DMS53 treated with DMSO at 0.1 percent for 48 hours (cell line): ENCODE data around the gene KDM4C.
"Not testable (repeated sequence)": the region's sequence is repeated elsewhere in the genome, so short reads cannot be mapped to it uniquely, and the experiment has no call there.

Source experiments
- DNase-seq: peaks from one replicate; lab custom pipeline; 2025; ENCODE audit not compliant: unreplicated experiment; lab: John Stamatoyannopoulos, UW

KDM4C gene

DNA sequence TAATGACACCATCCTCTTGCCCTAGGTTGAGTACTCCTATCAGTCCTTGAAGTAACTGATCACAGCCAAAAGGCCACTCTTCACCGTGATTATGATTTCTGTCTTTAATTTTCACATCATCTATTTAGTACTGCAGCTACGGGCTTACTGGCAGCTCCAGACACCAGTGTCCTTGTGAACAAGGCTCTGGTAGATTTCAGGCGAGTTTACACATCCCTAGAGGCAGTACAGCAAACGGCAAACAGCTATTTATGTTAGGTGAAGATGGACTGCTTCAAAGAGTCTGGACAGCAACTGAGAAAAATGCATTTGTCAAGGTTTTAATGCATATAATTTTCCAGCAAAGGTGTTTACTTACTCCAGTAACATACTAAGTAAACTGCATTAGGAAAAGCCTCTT is 396.9 kb downstream of the KDM4C start:
- no peak for DNase-seq

DNA sequence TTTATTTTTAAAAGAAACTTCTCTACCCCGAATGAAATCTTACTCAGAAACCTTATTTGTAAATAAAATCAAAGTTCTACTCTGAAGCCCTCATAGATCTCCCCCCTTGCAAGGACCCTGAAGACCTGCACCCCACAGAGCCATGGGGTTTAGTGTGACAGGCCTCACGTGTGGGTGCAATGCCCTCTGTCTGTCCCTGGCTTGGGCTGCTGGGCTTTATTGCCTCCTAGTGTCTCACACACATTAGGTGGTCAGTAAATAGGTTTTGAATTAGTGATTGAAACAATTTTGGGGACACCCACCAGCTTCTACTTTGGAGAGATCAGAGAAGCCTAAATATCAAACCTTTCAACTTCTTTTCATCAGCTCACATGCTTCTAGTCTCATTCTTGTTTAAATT is 403.7 kb downstream of the KDM4C start:
- no peak for DNase-seq

DNA sequence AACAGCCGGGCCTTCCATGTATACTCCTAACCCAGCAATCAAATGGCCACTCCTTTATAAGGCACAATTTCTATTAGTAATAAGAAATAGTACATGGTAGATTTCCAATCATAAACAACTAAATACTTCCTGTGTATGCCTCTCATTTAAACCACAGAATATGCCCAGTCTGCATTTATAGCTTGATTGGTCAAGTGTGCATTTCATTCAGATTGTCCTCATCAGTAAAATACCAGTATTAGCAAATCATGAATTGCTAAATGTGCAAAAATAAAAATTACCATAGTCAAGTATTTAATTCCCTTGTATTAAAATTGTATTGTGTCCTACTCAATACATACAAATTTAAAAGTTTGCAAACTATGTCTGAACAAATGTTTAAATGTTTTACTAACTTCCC is 406.2 kb downstream of the KDM4C start:
- DNase-seq = no peak

DNA sequence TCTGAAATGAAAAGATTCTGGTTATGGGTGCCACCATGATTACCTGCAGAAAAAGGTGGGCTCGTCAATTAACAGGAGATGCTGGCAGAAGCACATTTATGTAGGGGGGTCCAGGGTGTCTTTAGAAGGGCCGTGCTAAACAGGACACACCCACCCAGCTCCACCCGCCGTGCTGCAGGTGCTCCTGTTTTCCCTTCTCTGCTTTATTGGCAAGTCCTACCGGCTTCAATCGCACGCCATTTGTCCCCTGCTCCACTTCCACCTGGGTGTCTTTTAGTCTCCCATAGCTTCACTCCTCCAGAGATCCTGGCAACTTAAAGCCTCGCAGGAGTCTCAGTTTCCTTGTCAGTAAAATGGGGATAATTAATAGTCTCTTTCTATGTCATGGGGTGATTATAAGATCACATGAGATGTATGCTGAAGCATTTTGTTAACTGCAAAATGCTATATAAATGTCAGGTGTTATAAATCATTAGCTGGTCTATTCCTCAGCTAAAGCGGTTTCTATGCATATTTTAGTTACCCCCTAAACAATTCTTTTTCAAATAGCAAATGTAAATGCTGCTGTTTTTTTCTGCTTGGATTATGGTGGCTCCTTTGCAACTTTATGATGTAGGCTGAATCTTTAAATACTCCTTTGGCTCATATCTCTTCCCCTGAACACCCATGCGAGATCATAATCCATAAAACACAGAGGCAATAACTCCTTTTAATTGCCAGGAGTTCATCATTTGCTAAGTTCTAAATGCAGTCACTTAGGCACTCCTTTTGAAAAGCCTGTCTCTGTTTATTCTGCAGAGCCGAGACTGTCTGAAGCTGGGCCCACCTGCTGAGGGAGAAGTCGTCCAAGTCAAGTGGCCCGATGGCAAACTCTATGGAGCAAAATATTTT is 406.9 kb downstream of the KDM4C start:
- DNase-seq = no peak

DNA sequence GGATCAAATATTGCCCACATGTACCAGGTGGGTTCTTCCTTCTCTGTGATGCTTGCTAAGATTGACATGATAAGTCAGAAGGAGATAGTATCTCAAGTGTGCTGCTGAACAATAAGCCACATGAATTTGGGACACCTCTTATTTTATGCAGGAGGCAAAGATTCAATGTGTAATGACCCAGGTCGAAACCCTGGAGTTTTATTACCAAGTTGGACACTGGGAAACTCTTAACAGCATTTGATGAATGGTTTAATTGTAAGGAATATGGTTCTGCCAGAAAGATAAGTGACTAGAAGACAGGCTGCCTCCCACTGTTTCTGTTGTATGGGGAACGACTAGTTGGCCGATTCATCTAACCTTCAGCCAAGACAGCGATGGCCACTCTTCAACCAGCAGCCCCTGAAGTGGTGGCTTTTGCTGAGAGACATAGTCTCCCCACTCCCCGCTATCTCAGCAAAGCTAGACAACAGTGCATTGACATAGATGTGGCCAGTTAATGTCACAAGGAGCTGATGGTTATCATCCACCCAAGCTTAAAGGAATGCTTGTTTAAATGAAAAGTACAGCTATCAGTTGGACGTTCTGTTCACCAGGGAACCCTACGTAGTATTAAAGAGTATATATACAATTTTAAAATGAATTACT is 407.7 kb downstream of the KDM4C start:
- no peak for DNase-seq

DNA sequence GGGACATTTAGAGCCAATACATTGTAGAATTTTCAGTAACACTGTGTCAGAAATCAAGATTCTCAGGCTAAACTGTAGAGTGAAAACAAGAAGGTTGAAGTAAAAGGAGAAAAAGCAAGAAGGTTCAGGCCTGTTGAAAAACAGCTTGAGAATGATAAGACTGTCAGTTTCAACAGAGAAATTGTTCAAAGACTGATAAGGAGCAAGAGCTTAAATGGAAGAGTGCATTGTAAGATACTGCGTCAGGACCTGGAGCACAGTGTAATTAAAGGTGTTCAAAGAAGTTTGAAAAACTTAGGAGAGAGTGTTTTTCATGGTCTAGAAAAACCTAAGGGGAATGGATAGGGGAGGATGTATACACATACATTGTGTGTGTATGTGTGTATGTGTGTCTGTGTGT is 408.3 kb downstream of the KDM4C start:
- no peak for DNase-seq

DNA sequence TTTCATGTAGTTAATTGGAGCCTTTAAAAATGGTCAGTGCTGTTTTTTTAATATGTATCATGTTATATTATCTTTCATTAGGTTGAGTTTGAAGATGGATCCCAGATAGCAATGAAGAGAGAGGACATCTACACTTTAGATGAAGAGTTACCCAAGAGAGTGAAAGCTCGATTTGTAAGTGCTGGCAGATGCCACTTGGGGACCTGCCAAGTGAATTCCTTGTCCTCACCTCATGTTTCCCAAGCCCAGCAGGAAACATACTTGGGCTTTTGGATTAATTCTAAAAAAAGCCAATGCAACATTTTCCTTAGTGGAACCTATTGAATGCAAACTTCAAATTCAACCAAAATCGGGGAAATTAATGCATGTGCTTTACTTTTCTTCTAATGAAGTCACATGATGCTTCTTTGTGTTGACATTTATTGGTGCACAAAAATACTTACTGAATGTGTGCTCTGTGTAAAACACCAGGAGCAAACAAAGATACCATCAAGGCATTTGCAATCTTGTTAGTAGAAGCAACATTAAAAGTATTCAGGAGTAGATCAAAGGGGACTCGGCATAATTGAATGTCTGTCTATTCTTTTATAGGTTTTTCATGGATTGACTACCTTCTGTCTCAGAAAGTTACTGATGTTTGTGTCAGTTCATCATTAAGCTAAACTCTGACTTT is 412.1 kb downstream of the KDM4C start:
- DNase-seq = no peak

DNA sequence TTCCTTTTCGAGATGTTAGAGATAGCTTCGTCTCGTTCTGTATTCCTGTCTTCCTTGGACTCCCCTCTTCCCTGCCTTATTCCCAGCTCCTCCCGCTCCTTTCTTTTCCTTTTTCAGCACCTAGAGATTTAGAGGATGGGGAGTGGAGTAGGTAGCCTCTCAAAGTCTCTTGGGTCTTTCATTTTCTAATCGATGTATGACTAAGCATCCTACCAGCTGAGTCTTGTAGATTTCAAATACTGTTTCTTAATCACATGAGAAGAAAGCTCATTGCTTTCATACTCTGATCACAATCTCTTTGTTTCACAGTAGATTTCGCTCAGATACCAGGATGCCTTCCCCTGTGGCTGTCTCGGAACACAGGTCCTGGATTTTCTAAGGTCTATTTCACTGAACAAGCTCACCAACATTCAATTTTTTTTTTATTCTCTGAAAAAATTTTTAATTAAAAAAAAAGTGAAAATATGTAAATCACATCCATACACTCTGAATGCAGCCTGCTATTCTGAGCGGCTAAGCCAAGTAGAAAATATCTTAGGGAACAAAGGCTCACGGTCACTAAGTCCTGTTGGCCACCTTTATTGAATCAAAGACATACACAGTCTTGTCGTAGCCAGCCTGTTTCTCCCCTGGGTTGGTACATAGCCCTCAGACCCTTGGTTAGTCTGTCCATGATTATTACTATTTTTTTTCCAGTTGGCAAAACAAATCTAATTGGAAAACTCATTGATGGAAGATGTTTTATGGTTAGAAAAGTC is 413.8 kb downstream of the KDM4C start:
- no peak for DNase-seq

DNA sequence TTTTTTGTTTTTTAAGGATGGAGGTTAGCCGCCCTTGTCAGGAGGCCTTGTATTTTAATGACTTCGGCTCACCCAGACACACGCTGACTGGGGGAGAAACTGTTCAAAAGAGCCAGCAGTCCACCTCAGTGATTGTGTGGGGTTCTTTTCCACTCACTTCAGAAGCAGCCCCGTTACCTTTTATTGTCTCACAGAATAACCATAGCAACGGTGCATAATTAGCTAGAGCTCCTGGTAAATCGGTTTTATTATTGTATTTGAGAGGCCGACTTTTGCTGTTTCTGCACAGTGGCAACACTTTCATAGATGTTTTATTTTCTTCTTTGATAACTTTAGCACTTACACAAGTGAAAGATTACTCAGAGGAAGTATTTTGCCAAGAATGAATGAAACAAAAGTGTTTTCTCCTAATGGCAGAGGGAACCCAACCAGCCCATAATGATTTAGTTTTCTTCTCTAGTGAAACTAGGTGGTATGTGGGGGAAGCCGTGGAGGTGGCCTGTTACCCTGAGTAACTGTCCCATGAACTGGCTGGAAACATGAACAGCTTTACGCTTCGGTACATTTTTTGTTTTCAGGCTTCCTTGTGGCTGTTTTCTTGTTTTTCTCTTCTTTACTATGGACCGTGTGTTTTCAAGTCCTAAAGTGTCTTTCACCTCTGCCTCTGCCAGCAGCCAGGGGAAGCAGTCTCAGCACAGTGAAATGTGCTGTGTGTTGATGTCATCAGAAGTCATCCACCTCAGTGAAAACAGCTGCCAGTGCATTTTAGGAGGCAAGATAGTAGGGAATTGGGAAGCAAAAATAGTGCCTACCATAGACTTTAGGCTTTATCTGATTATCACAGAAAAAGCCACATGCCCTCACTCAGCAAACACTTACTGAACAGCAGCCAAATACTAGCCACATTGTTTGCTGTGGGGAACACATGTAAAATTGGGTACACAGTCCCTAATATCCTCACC is 414.7 kb downstream of the KDM4C start:
- DNase-seq = no peak

DNA sequence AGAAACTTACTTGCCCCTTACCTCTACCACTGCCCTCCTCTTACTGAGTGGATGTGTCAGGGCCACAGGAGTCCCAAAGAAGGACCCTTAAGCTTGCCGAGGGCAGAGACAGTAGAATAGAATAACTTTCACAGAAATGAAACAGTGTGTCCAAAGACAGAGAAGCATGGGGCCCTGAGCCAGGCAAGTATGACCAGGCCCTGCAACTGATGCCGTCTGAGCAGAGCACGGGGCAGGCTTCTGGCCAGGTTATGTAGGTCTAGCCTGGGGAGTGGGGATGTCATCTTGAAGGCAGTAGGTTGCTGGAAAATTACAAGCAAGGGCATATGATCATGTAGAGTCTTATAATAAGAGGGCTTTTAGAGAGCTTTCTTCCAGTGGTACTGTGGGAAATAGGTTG is 415.4 kb downstream of the KDM4C start:
- DNase-seq = no peak

DNA sequence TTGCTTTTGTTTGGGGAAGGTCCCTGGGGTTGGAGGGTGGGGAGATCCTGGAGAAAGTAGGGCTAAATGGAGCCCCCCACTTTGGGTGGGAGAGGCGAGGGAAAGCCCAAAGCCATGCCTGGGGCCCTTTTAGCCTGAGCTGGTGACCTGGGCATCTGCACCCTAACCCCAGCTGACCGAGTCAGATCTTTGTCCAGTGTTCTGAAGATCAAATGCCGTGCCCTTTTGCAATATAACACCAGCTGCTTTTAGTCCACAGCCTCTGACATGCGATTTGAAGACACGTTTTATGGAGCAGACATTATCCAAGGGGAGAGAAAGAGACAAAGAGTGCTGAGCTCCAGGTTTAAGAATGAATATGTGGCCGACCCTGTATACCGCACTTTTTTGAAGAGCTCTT is 416.5 kb downstream of the KDM4C start:
- no peak for DNase-seq

DNA sequence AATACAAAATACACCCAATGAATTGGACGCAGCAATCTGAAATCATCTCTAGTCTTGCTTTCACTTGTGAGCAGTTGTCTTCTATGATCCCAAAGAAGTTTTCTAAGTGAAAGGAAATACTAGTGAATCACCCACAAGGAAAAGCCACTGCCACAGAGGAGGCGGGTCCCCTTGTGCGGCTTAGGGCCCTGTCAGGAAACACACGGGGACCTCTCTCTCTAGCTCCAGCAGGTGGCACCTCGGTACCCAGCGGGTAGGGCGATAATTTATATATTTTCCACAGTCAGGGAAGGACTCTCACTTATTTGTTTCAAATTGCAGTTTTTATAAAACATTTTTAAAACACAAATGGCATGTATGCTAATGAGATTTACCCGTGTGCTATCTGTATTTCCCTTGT is 417.1 kb downstream of the KDM4C start:
- no peak for DNase-seq

DNA sequence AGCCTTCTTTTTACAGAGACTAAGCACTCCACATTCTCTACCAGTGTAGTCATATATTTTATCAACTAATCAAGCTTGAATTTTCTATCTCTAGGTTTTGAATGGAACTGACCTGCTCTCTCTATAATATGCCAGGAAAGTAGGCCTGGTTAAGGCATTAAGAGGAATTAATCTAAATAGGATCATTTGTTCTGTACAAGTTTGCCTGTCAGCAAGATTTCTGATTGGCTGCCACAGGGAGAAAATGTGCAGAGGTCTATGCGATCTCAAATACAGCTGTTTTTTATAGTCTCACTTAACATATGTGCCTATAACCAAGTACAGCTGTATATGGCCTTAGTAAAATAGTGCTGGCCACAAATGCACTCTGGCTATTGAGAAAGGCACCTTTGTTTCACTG is 418.8 kb downstream of the KDM4C start:
- no peak for DNase-seq

DNA sequence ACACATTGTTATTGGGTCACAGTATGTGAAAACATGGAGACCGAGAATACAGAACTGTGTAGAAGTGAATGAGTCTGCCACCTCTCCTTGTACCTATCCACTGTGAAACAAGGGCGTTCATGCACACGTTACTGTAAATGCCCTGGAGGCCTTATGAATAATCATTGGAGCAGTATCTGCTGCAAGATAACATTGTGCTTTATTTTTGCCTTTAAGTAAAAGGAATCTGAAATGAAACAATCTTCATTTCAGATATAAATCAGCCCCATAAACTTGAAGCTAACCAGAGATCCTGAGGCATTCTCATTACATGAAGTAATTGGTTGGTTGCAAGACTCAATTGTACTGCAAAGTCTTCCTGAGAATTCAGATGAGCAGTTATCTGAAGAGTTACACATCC is 419.6 kb downstream of the KDM4C start:
- no peak for DNase-seq

DNA sequence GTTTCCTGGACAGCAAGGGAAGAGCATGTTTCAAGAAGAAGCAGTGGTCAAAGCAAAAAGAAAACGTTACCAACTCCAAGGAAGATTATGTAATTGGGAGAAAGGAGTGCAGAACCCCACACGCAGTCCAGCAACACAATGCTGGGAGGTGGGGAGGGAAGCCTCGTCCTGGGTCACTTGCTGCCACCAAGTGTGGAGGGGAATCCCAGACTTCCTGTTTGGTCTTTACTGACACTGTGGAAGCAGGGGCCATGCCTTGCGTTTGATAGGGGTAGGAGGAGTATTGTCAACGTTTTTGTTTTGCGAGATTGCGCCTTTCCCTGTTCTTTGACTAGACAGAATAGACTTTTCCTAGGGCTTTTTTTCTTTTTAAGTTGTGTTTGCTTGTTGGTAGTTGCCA is 421.0 kb downstream of the KDM4C start:
- DNase-seq = no peak

DNA sequence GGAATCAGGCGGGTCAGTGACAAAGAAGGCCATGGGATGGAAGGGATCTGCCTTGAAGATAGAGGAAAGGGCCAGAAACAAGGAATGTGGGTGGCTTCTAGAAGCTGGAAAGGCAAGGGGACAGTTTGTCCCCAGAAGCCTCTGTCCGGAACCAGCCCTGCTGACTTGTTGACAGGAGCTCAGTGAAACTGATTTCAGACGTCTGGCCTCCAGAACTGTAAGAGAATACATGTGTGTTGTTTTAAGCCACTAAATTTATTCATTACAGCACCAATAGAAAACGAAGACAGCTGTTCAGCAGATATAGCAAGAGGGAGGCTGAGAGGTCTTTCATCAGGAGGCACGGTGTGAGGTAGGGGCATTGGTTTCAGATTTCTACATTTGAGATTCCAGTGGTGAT is 422.5 kb downstream of the KDM4C start:
- DNase-seq = no peak

DNA sequence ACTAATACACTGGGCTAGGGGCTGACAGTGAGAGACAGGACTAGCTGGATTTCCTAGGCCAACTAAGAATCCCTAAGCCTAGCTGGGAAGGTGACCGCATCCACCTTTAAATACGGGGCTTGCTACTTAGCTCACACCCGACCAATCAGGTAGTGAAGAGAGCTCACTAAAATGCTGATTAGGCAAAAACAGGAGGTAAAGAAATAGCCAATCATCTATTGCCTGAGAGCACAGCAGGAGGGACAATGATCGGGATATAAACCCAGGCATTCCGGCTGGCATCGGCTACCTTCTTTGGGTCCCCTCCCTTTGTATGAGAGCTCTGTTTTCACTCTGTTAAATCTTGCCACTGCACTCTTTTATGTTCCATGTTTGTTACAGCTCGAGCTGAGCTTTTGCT is 425.4 kb downstream of the KDM4C start:
- not testable (repeated sequence) for DNase-seq

DNA sequence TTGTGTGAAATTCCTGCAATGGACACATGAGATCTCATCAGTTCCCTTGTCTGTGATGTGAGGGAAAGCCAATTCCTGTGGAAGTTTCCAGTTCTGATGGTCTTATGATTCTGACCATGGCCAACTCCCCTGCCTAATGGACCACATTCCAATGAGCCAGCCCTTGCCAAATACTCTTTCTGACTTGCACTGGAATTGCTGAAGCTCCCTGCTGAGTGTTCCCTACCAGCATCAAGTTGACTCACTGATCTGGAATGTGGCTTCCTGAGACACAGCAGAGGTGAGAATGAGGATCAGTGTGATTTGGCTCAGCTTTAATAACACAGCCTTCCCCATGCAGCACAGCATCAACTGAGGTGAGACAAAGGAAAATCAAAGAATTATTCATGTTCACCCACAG is 427.8 kb downstream of the KDM4C start:
- no peak for DNase-seq

DNA sequence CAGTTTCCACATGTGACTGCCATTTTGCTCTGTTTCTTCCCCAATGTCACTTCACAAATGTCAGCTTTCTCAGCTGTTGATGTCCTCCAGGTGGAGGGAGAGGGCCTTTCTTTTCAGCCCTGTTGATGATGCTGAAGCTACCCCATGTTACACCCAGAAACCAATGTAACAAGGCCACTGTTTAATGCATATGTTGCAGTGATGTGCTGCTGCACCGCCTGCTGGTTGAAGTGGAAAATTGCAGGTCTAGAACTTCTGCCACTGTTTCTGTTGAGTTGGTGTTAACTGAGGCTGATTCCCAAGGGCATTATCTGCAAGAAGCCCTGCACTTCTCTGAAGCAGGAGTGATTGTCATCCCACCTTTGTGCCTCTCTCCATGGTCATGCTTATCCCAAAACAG is 428.4 kb downstream of the KDM4C start:
- DNase-seq = no peak

DNA sequence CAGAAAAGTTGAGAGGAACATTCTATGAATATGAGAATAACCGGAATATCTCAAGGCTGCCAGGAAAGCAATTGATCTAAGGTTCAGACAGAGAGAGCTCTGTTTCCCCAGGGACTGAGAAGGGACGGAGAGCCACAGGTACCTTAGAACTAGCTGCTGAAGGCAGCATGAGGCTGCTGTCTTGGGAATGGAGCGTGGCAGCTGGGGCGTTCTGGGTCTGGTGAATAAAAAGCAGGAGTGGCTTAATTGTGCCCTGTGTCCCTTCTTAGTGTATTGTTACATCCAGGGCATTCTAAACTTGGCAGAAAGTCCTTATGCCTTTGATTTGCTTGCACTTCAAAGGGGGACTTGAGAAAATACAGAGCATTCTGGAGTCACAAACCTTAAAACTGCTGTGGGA is 434.5 kb downstream of the KDM4C start:
- DNase-seq = no peak
